K562 (cell line): ENCODE data around the gene POLR1C. TPM values are rescaled to one million over a fixed set of nuclear protein-coding genes. Genes with fewer than 3 reads are reported as not detected.
A peak's percentile ranks its signal among the peaks of the same experiment; 100 is the strongest.

ENCODE experiments used
- C11orf30 ChIP-seq: fragments of 450-650 bp; IDR thresholded peaks from 2 replicates; pipeline ENCODE4 v1.6.1; 2016; ENCODE audit warnings: low read depth, mild to moderate bottlenecking
- E2F5 ChIP-seq: sonication (generic); formaldehyde crosslinking; IDR thresholded peaks from 2 replicates; pipeline ENCODE4 v1.8.0; 2022; ENCODE audit warnings: mild to moderate bottlenecking, missing genetic modification reagents
- E2F8 ChIP-seq: fragments of 450-650 bp; IDR thresholded peaks from 2 replicates; pipeline ENCODE4 v1.7.1; 2018; ENCODE audit warnings: mild to moderate bottlenecking, low read depth; ENCODE audit not compliant: partially characterized antibody
- ETV6 ChIP-seq, 3 experiments: fragments of 150-350 bp in 1 of 3; sonication (generic) in 1 of 3; formaldehyde crosslinking in 1 of 3; IDR thresholded peaks; 2 replicates each; pipeline versions ENCODE4 v1.6.1 to v1.8.0; 2014 to 2022; ENCODE audit warnings: borderline replicate concordance in 2 of 3, low read depth in 2 of 3, antibody characterized with exemption in 1 of 3, low read length in 1 of 3, mild to moderate bottlenecking in 1 of 3, missing genetic modification reagents in 1 of 3
- HDAC2 ChIP-seq: fragments of 450-650 bp; IDR thresholded peaks from 2 replicates; pipeline ENCODE4 v1.6.1; 2016; ENCODE audit warnings: mild to moderate bottlenecking
- HDAC6 ChIP-seq: IDR thresholded peaks from 2 replicates; pipeline ENCODE4 v1.6.1; 2012; ENCODE audit warnings: low read depth, mild to moderate bottlenecking, control low read depth, inconsistent platforms, low read length, moderate library complexity
- HOXB6 ChIP-seq: fragments of 250-450 bp; sonication (Bioruptor Pico); IDR thresholded peaks from 2 replicates; pipeline ENCODE4 v1.5.1; 2022; ENCODE audit warnings: mild to moderate bottlenecking, borderline replicate concordance
- MYC ChIP-seq, 2 experiments: fragments of 250-450 bp in 1 of 2; sonication (Bioruptor Pico) in 1 of 2; IDR thresholded peaks; 2 replicates each; pipeline versions ENCODE4 v1.5.1 to v1.6.1; 2012 to 2021; ENCODE audit warnings: low read depth in 2 of 2, borderline replicate concordance in 1 of 2, improper control_type of control experiment in 1 of 2, low read length in 1 of 2, mild to moderate bottlenecking in 1 of 2, moderate library complexity in 1 of 2
- NBN ChIP-seq: fragments of 450-650 bp; IDR thresholded peaks from 2 replicates; pipeline ENCODE4 v1.6.1; 2016; ENCODE audit warnings: low read depth, mild to moderate bottlenecking
- NFRKB ChIP-seq: fragments of 450-650 bp; IDR thresholded peaks from 2 replicates; pipeline ENCODE4 v1.6.1; 2016; ENCODE audit warnings: low read depth
- NFYB ChIP-seq: IDR thresholded peaks from 2 replicates; pipeline ENCODE4 v1.6.1; 2011; ENCODE audit warnings: mild to moderate bottlenecking, moderate library complexity; ENCODE audit not compliant: insufficient read length; ENCODE audit errors: extremely low read depth
- NONO ChIP-seq, 2 experiments: fragments of 200-400 bp in 1 of 2; fragments of 450-650 bp in 1 of 2; formaldehyde crosslinking in 1 of 2; IDR thresholded peaks; 2 replicates each; pipeline ENCODE4 v1.6.1; 2017; ENCODE audit warnings: low read depth in 2 of 2, mild to moderate bottlenecking in 2 of 2, moderate library complexity in 2 of 2, low read length in 1 of 2
- POLR2AphosphoS5 ChIP-seq: IDR thresholded peaks from 2 replicates; pipeline ENCODE4 v1.6.1; 2011; ENCODE audit warnings: mild to moderate bottlenecking, low read depth, low read length, moderate library complexity; ENCODE audit not compliant: control insufficient read depth, insufficient read depth
- RNF2 ChIP-seq: sonication (generic); IDR thresholded peaks from 2 replicates; pipeline ENCODE4 v1.6.1; 2016
- TAF7 ChIP-seq: fragments of 450-650 bp; IDR thresholded peaks from 2 replicates; pipeline ENCODE4 v1.6.1; 2016; ENCODE audit warnings: missing genetic modification characterization, missing compliant biosample characterization
- TFAM ChIP-seq: fragments of 250-450 bp; sonication (Bioruptor Pico); conservative IDR thresholded peaks from 2 replicates; pipeline ENCODE4 v1.5.0; 2021; ENCODE audit warnings: mild to moderate bottlenecking, moderate library complexity
- TGIF2 ChIP-seq: sonication (generic); formaldehyde crosslinking; IDR thresholded peaks from 2 replicates; pipeline ENCODE4 v1.8.1; 2022; ENCODE audit warnings: mild to moderate bottlenecking, missing genetic modification reagents, moderate library complexity
- TRIM28 ChIP-seq: fragments of 450-650 bp; IDR thresholded peaks from 2 replicates; pipeline ENCODE4 v1.6.1; 2017
- ZFX ChIP-seq: sonication (generic); formaldehyde crosslinking; IDR thresholded peaks from 2 replicates; pipeline ENCODE4 v1.8.0; 2022; ENCODE audit warnings: mild to moderate bottlenecking, missing genetic modification reagents, moderate library complexity
- ZNF121 ChIP-seq: sonication (generic); formaldehyde crosslinking; conservative IDR thresholded peaks from 2 replicates; pipeline ENCODE4 v1.8.0; 2022; ENCODE audit warnings: missing genetic modification reagents
- ZNF707 ChIP-seq: fragments of 250-450 bp; sonication (Bioruptor Pico); conservative IDR thresholded peaks from 2 replicates; pipeline ENCODE4 v1.8.0; 2022; ENCODE audit warnings: inconsistent platforms, mild to moderate bottlenecking, moderate library complexity
- polyA plus RNA-seq, 8 experiments: library from polyadenylated mRNA; depleted of rRNA in 4 of 8; stranded (reverse) in 5 of 8; unstranded in 3 of 8; fragments of >200 nt; fragmentation: Nextera tagmentation in 2 of 8; fragmentation: Illumina TruSeq in 1 of 8; extraction: Ambion mirVana in 2 of 8; extraction: Trizol in 1 of 8; gene quantifications; 2 replicates each; pipeline versions ENCODE4 v1.2.1 to v1.2.3, GENCODE V29; 2011 to 2014; ENCODE audit warnings: inconsistent platforms in 1 of 8, missing spikeins in 1 of 8
- total RNA-seq, 7 experiments: library from RNA; depleted of rRNA in 6 of 7; stranded (reverse); fragments of >200 nt in 6 of 7; fragmentation: Illumina TruSeq in 2 of 7; extraction: Trizol in 2 of 7; gene quantifications; 2 replicates each; pipeline versions ENCODE4 v1.2.1 to v1.2.3, GENCODE V29; 2011 to 2021; ENCODE audit warnings: low replicate concordance in 1 of 7

The POLR1C gene
- total and polyA plus RNA-seq, 9 of the 15 experiments (the other 6 are each of a cell fraction or from before 2014, with no cell fraction given) = 83.5 to 429 (median 120) TPM

GRCh38 chr6:43516697-43517504, at the start of gene POLR1C, which contains the start of gene YIPF3 (continued):
- TF ChIP-seq NONO (IDR thresholded peaks at IDR 0.05; ENCODE audit: low read depth in 2 of 2, low read length in 1 of 2) (0 out of 4 replicates have a peak, but pooled peaks of 1 of the 2 experiments have one; percentile 38), RNF2 (peak; percentile 39; the same call in 1 of the 2 replicates), TRIM28 (peak; percentile 64; the same call in 1 of the 2 replicates), MYC (IDR thresholded peaks at IDR 0.05; ENCODE audit: low read depth, low read length) (peak; percentile 99), MYC (CRISPR knock-in tag; IDR thresholded peaks at IDR 0.05; ENCODE audit: borderline replicate concordance, low read depth) (peak; percentile 94), ETV6 (IDR thresholded peaks at IDR 0.05; ENCODE audit: borderline replicate concordance in 1 of 2, low read depth in 2 of 2, low read length in 1 of 2) (no peak; a peak in 1 of 4 replicates), ETV6 (CRISPR knock-in tag; IDR thresholded peaks at IDR 0.05; ENCODE audit: borderline replicate concordance) (no peak), ZFX (CRISPR knock-in tag) (peak; percentile 88), HOXB6 (CRISPR knock-in tag) (no peak), E2F5 (CRISPR knock-in tag) (0 out of 2 replicates have a peak, but pooled peaks have one; percentile 61), NBN (peak; percentile 74), HDAC2 (peak; percentile 88), ZNF121 (CRISPR knock-in tag) (no peak), C11orf30 (peak; percentile 90), NFYB (no peak), NFRKB (peak; percentile 98), TGIF2 (CRISPR knock-in tag) (peak; percentile 29; the same call in 1 of the 2 replicates), TFAM (CRISPR knock-in tag) (no peak), HDAC6 (no peak), TAF7 (peak; percentile 89), ZNF707 (CRISPR knock-in tag) (no peak), E2F8 (peak; percentile 89), POLR2AphosphoS5 (peak; percentile 88)
